Heart left ventricle (tissue), 16 donors: ENCODE data around the gene KCNJ10. TPM values are rescaled to one million over a fixed set of nuclear protein-coding genes. Genes with fewer than 3 reads are reported as not detected.

Experiments used
- ATAC-seq, 4 donors: fragments of 200-7000 bp; cut with Tn5 transposase; one replicate each; pipeline ENCODE4 v1.9.1; 2020 to 2022; ENCODE audit warnings: moderate library complexity in 4 of 4, mild to moderate bottlenecking in 3 of 4, moderate number of reproducible peaks in 1 of 4
- DNase-seq, 5 donors: peaks; one replicate each; pipeline ENCODE4 v3.0.0-alpha.2; 2020
- H3K27ac ChIP-seq, 12 donors: fragments of 200-600 bp; sonication (generic) in 4 of 12; one replicate each; pipeline versions ENCODE4 v1.5.0 to v1.8.0; 2016 to 2022; ENCODE audit warnings: mild to moderate bottlenecking in 2 of 12
- H3K27me3 ChIP-seq, 9 donors: fragments of 200-600 bp; sonication (generic) in 2 of 9; one replicate each; pipeline versions ENCODE4 v1.5.1 to v1.8.0; 2016 to 2022; ENCODE audit warnings: mild to moderate bottlenecking in 3 of 9
- H3K36me3 ChIP-seq, 9 donors: fragments of 200-600 bp; sonication (generic) in 2 of 9; one replicate each; pipeline versions ENCODE4 v1.5.0 to v1.8.0; 2018 to 2022; ENCODE audit warnings: mild to moderate bottlenecking in 2 of 9
- H3K4me1 ChIP-seq, 12 donors: fragments of 200-600 bp; sonication (generic) in 4 of 12; one replicate each; pipeline versions ENCODE4 v1.5.0 to v1.8.0; 2016 to 2022; ENCODE audit warnings: mild to moderate bottlenecking in 3 of 12
- H3K4me3 ChIP-seq, 12 donors: fragments of 200-600 bp; sonication (generic) in 4 of 12; one replicate each; pipeline versions ENCODE4 v1.5.0 to v1.8.0; 2017 to 2022; ENCODE audit warnings: mild to moderate bottlenecking in 9 of 12, moderate library complexity in 4 of 12
- H3K9me3 ChIP-seq, 12 donors: fragments of 200-600 bp; sonication (generic) in 4 of 12; one replicate each; pipeline versions ENCODE4 v1.5.0 to v1.8.0; 2016 to 2022; ENCODE audit warnings: mild to moderate bottlenecking in 1 of 12
- POLR2A ChIP-seq, 2 donors: fragments of 450-650 bp; IDR thresholded peaks; one replicate each; pipeline ENCODE4 v1.6.1; 2017; ENCODE audit warnings: antibody characterized with exemption in 2 of 2, mild to moderate bottlenecking in 2 of 2, moderate library complexity in 2 of 2
- WGBS, 4 donors: extraction: QIAGEN DNeasy Blood & Tissue Kit in 2 of 4; methylation state at CpG; one replicate each; pipeline versions ENCODE4 v1.1.5 to v1.1.7; 2013 to 2018; 5-methylcytosine and 5-hydroxymethylcytosine counted together
- intact Hi-C, 10 donors: fragments of 100-400 bp; cut with DNase I; formaldehyde crosslinking; loops; one replicate each; pipeline versions ENCODE4 v1.11.1 to v1.14.2; 2022
- polyA plus RNA-seq, 2 donors: library from polyadenylated mRNA; stranded (reverse); fragments of 200-250 nt; gene quantifications; one replicate each; pipeline ENCODE4 v1.2.3, GENCODE V29; 2013
- total RNA-seq, 9 donors: library from RNA; depleted of rRNA in 2 of 9; stranded (reverse); fragments of >200 nt in 2 of 9; fragmentation: NEBNext Ultra II Directional in 3 of 9; extraction: Animal tissue kit (Norgen Biotek cat#: 25700) in 3 of 9; gene quantifications; one replicate each; pipeline versions ENCODE4 v1.1.0 to v1.2.4, GENCODE V29; 2016 to 2023
- TF ChIP-seq, protein P1 (sequence below), 12 donors: fragments of 200-600 bp; sonication (generic) in 4 of 12; IDR thresholded peaks; one replicate each; pipeline versions ENCODE4 v1.5.0 to v1.8.0; 2018 to 2022; ENCODE audit warnings: antibody characterized with exemption in 12 of 12, mild to moderate bottlenecking in 5 of 12
- donor health status: ischemic (EF 13 %, LVEDD 7.1; RV severe dilation, severe dysfunction).
- donor health status: healthy with polysubstance abuse.
- donor health status: DM: no; HTN: yes; CAD: no.
- donor health status: DM: no; HTN: no; CAD: no.
- donor health status: ischemic (EF 25% LVEDD 6.9; RV normal size, moderate dysfunction).
- donor health status: ischemic (EF 25% LVEDD 5.7; RV mildly dilated, moderate dysfunction).
- donor health status: healthy.
- donor health status: DM: yes; HTN: yes; CAD: no.
- donor health status: ischemic (EF 35%, LVEDD 5.7; RV mildly dilated, moderate dysfunction).
- donor health status: nonischemic (EF 11% LVEDD 7.7; RV severe dilation, severe dysfunction).
- donor health status: DM: yes; HTN: yes; CAD: no.
- donor health status: PGD.
- donor health status: ischemic (EF 29% LVEDD 5.4; RV normal size, mild dysfunction).
- donor health status: nonischemic (EF 23%, LVEDD 6.1; RV moderate dilation, normal function).

Gene KCNJ10
- total and polyA plus RNA-seq, 11 donors, result 0.08 to 1.1 (median 0.48) TPM; not detected in 8

DNA sequence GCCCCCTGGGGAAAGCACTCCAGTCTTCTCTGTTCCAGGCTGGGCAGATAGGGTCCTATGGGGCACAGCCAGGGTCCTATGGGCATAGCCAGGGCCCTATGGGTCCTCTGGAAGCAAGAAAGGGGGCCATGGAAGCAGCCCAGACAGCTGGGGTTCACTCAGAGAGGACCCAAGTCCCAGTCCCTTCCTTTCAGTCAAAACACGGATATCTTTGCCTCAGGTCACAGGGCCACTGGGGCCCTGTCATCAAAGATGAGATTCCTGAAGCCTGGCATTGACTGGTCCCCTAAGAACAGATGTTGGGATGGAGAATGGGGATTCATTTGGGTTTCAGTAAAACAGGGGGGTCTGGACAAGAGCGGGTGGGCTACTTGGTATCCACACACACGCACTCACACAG is 19.9 kb upstream of the KCNJ10 start:
- no peak for ATAC-seq
- peaks cover 0 to 51% (median 24%) of the 10 kb centered on the region in 9 donors for H3K36me3 ChIP-seq
- 86 to 91% (median 89%) methylated on average over 3 of the region's 3 CpGs for WGBS, 4 donors

DNA sequence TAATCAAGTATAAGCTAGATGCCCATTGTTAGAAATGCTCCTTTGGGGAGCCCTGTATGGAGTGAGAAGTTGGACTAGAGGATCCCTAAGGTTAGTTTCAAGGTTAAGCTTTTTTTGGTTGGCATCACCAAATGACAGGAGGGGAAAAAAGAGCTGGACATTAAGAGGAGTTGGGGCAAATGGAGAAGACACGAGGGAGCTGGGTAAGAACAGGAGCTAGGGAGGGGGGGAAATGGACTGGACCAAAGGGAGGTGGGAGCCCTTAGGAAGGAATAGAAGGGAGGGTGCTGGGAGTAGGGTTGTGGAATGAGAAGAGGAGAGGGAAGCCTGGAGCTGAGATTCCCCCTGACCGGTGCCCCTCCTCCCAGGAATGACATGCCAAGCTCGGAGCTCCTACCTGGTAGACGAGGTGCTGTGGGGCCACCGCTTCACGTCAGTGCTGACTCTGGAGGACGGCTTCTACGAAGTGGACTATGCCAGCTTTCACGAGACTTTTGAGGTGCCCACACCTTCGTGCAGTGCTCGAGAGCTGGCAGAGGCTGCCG is 17.2 kb upstream of the KCNJ10 start:
- peaks cover 0 to 18% (median 4%) of the 10 kb centered on the region in 12 donors for H3K4me1 ChIP-seq
- ATAC-seq (no peak), DNase-seq (no peak)
- 93 to 96% (median 94%) methylated on average over 10 to 12 of the region's 12 CpGs for WGBS, 4 donors
- H3K27ac ChIP-seq, result peak overlapping the region in 2 of 12 donors; percentile 57 to 73
- H3K4me3 ChIP-seq, result no peak overlapping the region
- intact Hi-C loops, result loop anchor here in 6 of 10 donors (5.0 to 10.0 kb wide), 3 partner anchors 40 to 290 kb away; no protein-coding TSS in a partner anchor
- TF ChIP-seq, protein P1, sequence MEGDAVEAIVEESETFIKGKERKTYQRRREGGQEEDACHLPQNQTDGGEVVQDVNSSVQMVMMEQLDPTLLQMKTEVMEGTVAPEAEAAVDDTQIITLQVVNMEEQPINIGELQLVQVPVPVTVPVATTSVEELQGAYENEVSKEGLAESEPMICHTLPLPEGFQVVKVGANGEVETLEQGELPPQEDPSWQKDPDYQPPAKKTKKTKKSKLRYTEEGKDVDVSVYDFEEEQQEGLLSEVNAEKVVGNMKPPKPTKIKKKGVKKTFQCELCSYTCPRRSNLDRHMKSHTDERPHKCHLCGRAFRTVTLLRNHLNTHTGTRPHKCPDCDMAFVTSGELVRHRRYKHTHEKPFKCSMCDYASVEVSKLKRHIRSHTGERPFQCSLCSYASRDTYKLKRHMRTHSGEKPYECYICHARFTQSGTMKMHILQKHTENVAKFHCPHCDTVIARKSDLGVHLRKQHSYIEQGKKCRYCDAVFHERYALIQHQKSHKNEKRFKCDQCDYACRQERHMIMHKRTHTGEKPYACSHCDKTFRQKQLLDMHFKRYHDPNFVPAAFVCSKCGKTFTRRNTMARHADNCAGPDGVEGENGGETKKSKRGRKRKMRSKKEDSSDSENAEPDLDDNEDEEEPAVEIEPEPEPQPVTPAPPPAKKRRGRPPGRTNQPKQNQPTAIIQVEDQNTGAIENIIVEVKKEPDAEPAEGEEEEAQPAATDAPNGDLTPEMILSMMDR (IDR thresholded peaks at IDR 0.05), result no peak
- no peak for TF ChIP-seq POLR2A (IDR thresholded peaks at IDR 0.05)
- H3K36me3 ChIP-seq, result peaks cover 0 to 28% (median 12%) of the 10 kb centered on the region in 9 donors
- H3K9me3 ChIP-seq, result no peaks in the 10 kb centered on the region
- peaks cover 0 to 26% (median 15%) of the 10 kb centered on the region in 9 donors for H3K27me3 ChIP-seq

More for the DNA sequence above, 19.9 kb upstream of the KCNJ10 start:
- peaks cover 0 to 7% (median 0%) of the 10 kb centered on the region in 12 donors for H3K4me1 ChIP-seq
- TF ChIP-seq, protein P1 (IDR thresholded peaks at IDR 0.05), result no peak
- TF ChIP-seq POLR2A (IDR thresholded peaks at IDR 0.05), result no peak
- no peak overlapping the region for H3K27ac ChIP-seq
- H3K4me3 ChIP-seq, result no peak overlapping the region
- no peak for DNase-seq
- no peaks in the 10 kb centered on the region for H3K9me3 ChIP-seq
- intact Hi-C loops, result loop anchor here in 7 of 10 donors (5.0 to 10.0 kb wide), 3 partner anchors 43 to 287 kb away; no protein-coding TSS in a partner anchor
- peaks cover 0 to under 1% (median 0%) of the 10 kb centered on the region in 9 donors for H3K27me3 ChIP-seq

DNA sequence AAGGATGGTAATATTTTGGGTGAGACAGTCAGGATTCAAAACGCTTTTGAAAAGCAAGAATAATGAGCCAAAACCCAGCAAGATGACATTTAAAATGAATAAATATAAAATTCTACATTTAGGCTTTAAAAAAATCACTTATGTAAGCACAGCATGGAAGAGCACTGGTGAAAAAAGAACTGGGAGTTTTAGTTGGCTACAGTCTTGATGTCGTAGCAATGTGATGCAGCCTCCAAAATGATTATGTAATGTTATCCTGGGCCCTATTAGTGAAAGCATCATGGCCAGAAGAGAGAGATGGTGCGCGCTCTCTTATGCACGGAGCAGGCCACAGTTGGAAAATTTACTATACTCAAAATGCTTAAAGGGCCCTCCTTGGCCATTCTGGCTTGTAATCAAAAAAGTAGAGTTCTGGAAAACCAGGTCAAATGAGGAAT is 16.5 kb upstream of the KCNJ10 start:
- ATAC-seq, result peak in 2 of 4 donors; percentile 29 to 52
- H3K9me3 ChIP-seq, result no peaks in the 10 kb centered on the region
- TF ChIP-seq, protein P1 (IDR thresholded peaks at IDR 0.05), result no peak
- no peak for TF ChIP-seq POLR2A (IDR thresholded peaks at IDR 0.05)
- H3K27ac ChIP-seq, result peak overlapping the region in 6 of 12 donors; percentile 36 to 77 (median 64)
- H3K4me3 ChIP-seq, result no peak overlapping the region
- intact Hi-C loops, result loop anchor here in 6 of 10 donors (5.0 to 10.0 kb wide), 3 partner anchors 39 to 291 kb away; no protein-coding TSS in a partner anchor
- peaks cover 0 to 18% (median 4%) of the 10 kb centered on the region in 12 donors for H3K4me1 ChIP-seq
- DNase-seq, result no peak
- 76 to 83% (median 78%) methylated on average over 5 of the region's 5 CpGs for WGBS, 4 donors
- H3K27me3 ChIP-seq, result peaks cover 0 to 33% (median 19%) of the 10 kb centered on the region in 9 donors
- peaks cover 0 to 21% (median 5%) of the 10 kb centered on the region in 9 donors for H3K36me3 ChIP-seq
